HEK293 (cell line): ENCODE data around the gene FAM184A.

Source experiments
- CTCF ChIA-PET: fragments of 350-600 bp; formaldehyde crosslinking; extraction: SDS; loops from one replicate; lab custom pipeline; 2021; ENCODE audit warnings: antibody characterized with exemption; lab: Yijun Ruan, JAX
- POLR2A ChIA-PET: fragments of 300-600 bp; formaldehyde crosslinking; extraction: SDS; loops from one replicate; lab custom pipeline; 2020; ENCODE audit warnings: antibody characterized with exemption, inconsistent platforms; lab: Yijun Ruan, JAX
- H3K27ac ChIP-seq: fragments of 200-500 bp; sonication (Bioruptor generic); 2 replicates; pipeline ENCODE4 v1.5.1; 2014; ENCODE audit warnings: low read depth, low read length, control low read depth, inconsistent platforms; ENCODE audit errors: extremely low read depth
- H3K36me3 ChIP-seq, 2 experiments: fragments of 200-500 bp in 1 of 2; sonication (Bioruptor generic) in 1 of 2; 1 replicate in 1 of 2; 2 replicates in 1 of 2; pipeline ENCODE4 v1.5.1; 2014 to 2017; ENCODE audit warnings: inconsistent platforms in 2 of 2, low read length in 2 of 2; ENCODE audit not compliant: control insufficient read depth in 2 of 2, insufficient read depth in 1 of 2
- H3K4me1 ChIP-seq: fragments of 200-500 bp; sonication (Bioruptor generic); 2 replicates; pipeline ENCODE4 v1.5.1; 2014; ENCODE audit warnings: mild to moderate bottlenecking, low read length, inconsistent platforms; ENCODE audit not compliant: control insufficient read depth, insufficient read depth
- H3K4me3 ChIP-seq: 2 replicates; pipeline ENCODE4 v1.5.1; 2011; ENCODE audit warnings: low read depth, mild to moderate bottlenecking, control low read depth, low read length, moderate library complexity
- H3K9me3 ChIP-seq: fragments of 200-500 bp; sonication (Bioruptor generic); 2 replicates; pipeline ENCODE4 v1.5.1; 2014; ENCODE audit warnings: low read depth, low read length, inconsistent platforms; ENCODE audit not compliant: control insufficient read depth, insufficient read depth
- AEBP2 ChIP-seq: fragments of 450-650 bp; formaldehyde crosslinking; IDR thresholded peaks from 2 replicates; pipeline ENCODE4 v1.5.1; 2016; ENCODE audit warnings: missing biosample characterization, missing genetic modification characterization, borderline replicate concordance
- ATF2 ChIP-seq: fragments of 450-650 bp; formaldehyde crosslinking; IDR thresholded peaks from 2 replicates; pipeline ENCODE4 v1.5.1; 2016; ENCODE audit warnings: missing biosample characterization, missing genetic modification characterization, low read depth
- CTCF ChIP-seq: fragments of 450-650 bp; formaldehyde crosslinking; IDR thresholded peaks from 2 replicates; pipeline ENCODE4 v1.5.1; 2016; ENCODE audit warnings: missing biosample characterization, missing genetic modification characterization
- HOXD13 ChIP-seq: sonication (generic); formaldehyde crosslinking; IDR thresholded peaks from 2 replicates; pipeline ENCODE4 v1.8.0; 2022; ENCODE audit warnings: missing genetic modification reagents, borderline replicate concordance
- PRDM10 ChIP-seq: fragments of 450-650 bp; formaldehyde crosslinking; IDR thresholded peaks from 2 replicates; pipeline ENCODE4 v1.5.1; 2016; ENCODE audit warnings: missing biosample characterization, missing genetic modification characterization
- ZBTB44 ChIP-seq: fragments of 450-650 bp; IDR thresholded peaks from 2 replicates; pipeline ENCODE4 v1.5.1; 2018; ENCODE audit warnings: missing biosample characterization, mild to moderate bottlenecking, missing genetic modification characterization
- ZNF157 ChIP-seq: fragments of 450-650 bp; formaldehyde crosslinking; IDR thresholded peaks from 2 replicates; pipeline ENCODE4 v1.5.1; 2016; ENCODE audit warnings: missing biosample characterization, missing genetic modification characterization
- ZNF175 ChIP-seq: fragments of 450-650 bp; formaldehyde crosslinking; IDR thresholded peaks from 2 replicates; pipeline ENCODE4 v1.5.1; 2016; ENCODE audit warnings: missing biosample characterization, missing genetic modification characterization
- ZNF19 ChIP-seq: fragments of 450-650 bp; formaldehyde crosslinking; IDR thresholded peaks from 2 replicates; pipeline ENCODE4; 2016; ENCODE audit warnings: missing biosample characterization, missing genetic modification characterization, low read depth
- ZNF221 ChIP-seq: fragments of 450-650 bp; formaldehyde crosslinking; IDR thresholded peaks from 2 replicates; pipeline ENCODE4 v1.5.1; 2017; ENCODE audit warnings: missing biosample characterization, missing genetic modification characterization, borderline replicate concordance
- ZNF292 ChIP-seq: fragments of 450-650 bp; formaldehyde crosslinking; IDR thresholded peaks from 2 replicates; pipeline ENCODE4 v1.5.1; 2016; ENCODE audit warnings: low read depth, missing biosample characterization, missing genetic modification characterization, borderline replicate concordance
- ZNF354C ChIP-seq: fragments of 450-650 bp; formaldehyde crosslinking; IDR thresholded peaks from 2 replicates; pipeline ENCODE4 v1.5.1; 2016; ENCODE audit warnings: missing biosample characterization, missing genetic modification characterization, low read depth, borderline replicate concordance
- ZNF514 ChIP-seq: fragments of 450-650 bp; formaldehyde crosslinking; IDR thresholded peaks from 2 replicates; pipeline ENCODE4 v1.5.1; 2016; ENCODE audit warnings: missing biosample characterization, missing genetic modification characterization
- ZNF704 ChIP-seq: fragments of 450-650 bp; formaldehyde crosslinking; IDR thresholded peaks from 2 replicates; pipeline ENCODE4 v1.5.1; 2016; ENCODE audit warnings: missing biosample characterization, missing genetic modification characterization
- ZNF76 ChIP-seq: fragments of 450-650 bp; formaldehyde crosslinking; IDR thresholded peaks from 2 replicates; pipeline ENCODE4; 2016; ENCODE audit warnings: low read depth, missing biosample characterization, missing genetic modification characterization, borderline replicate concordance
- ZNF785 ChIP-seq: fragments of 450-650 bp; formaldehyde crosslinking; IDR thresholded peaks from 2 replicates; pipeline ENCODE4 v1.5.1; 2016; ENCODE audit warnings: missing biosample characterization, missing genetic modification characterization

Gene FAM184A

GRCh38 chr6:119065382-119065781, 13.1 kb downstream of the FAM184A start:
- CTCF ChIA-PET = no interaction called here
- no peaks in the 10 kb centered on the region for H3K36me3 ChIP-seq
- no peaks in the 10 kb centered on the region for H3K9me3 ChIP-seq
- no peak for TF ChIP-seq ZBTB44 (tag by site-specific recombination)
- no peak for TF ChIP-seq ZNF157 (tag by site-specific recombination)
- no peak for TF ChIP-seq ZNF704 (tag by site-specific recombination)
- TF ChIP-seq CTCF (tag by site-specific recombination) = no peak
- TF ChIP-seq ZNF19 = no peak
- no peak for TF ChIP-seq ZNF76 (tag by site-specific recombination)
- no peak for TF ChIP-seq HOXD13 (CRISPR knock-in tag)
- TF ChIP-seq ZNF514 = no peak
- no peak for TF ChIP-seq ZNF221
- TF ChIP-seq ATF2 (tag by site-specific recombination) = no peak
- TF ChIP-seq, all 188 proteins: peak for 0
- Histone ChIP-seq H3K4me1 (no peaks in the 10 kb centered on the region), H3K4me3 (no peak overlapping the region), H3K27ac (no peak overlapping the region)
- POLR2A ChIA-PET = interaction anchor here (1.6 kb wide), 1 partner anchor 15 kb away, joined by 5 read pairs; no protein-coding TSS in a partner anchor

GRCh38 chr6:119063491-119063890, 15.0 kb downstream of the FAM184A start:
- Histone ChIP-seq H3K4me3 (no peak overlapping the region), H3K4me1 (no peaks in the 10 kb centered on the region), H3K27ac (no peak overlapping the region), H3K9me3 (no peaks in the 10 kb centered on the region), H3K36me3 (no peaks in the 10 kb centered on the region)
- no peak for TF ChIP-seq PRDM10 (tag by site-specific recombination)
- TF ChIP-seq ZNF354C = no peak
- TF ChIP-seq ZNF292 (tag by site-specific recombination) = no peak
- TF ChIP-seq ZNF785 (tag by site-specific recombination) = no peak
- no peak for TF ChIP-seq ZNF175 (tag by site-specific recombination)
- TF ChIP-seq AEBP2 (tag by site-specific recombination) = no peak
- ChIA-PET POLR2A (no interaction called here), CTCF (interaction anchor here (0.7 to 1.2 kb wide), 2 partner anchors 14 to 1218 kb away, joined by 3 to 4 read pairs; no protein-coding TSS in a partner anchor)
